ENCODE measurements around the gene ANKRD6.

DNA sequence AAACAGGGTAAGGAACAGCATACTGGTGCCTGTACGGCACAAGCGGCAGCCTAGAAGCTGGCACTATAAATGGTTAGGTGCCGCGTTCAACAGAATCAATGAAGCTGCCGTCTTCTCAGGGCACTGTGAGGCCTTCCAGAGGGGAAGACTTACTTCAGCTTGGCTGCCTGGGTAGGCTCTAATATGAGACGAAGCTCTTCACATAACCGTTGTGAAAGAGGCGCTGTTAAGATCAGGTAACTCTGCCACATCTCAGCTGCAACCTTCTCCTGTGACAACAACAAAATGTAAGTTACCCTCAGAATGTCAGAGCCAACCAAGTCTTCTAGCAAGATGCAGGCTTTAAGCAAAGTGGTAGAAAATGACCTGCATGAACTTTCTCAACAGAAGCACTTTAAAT, 217.6 kb downstream of the ANKRD6 start:
- TF ChIP-seq, protein P1, sequence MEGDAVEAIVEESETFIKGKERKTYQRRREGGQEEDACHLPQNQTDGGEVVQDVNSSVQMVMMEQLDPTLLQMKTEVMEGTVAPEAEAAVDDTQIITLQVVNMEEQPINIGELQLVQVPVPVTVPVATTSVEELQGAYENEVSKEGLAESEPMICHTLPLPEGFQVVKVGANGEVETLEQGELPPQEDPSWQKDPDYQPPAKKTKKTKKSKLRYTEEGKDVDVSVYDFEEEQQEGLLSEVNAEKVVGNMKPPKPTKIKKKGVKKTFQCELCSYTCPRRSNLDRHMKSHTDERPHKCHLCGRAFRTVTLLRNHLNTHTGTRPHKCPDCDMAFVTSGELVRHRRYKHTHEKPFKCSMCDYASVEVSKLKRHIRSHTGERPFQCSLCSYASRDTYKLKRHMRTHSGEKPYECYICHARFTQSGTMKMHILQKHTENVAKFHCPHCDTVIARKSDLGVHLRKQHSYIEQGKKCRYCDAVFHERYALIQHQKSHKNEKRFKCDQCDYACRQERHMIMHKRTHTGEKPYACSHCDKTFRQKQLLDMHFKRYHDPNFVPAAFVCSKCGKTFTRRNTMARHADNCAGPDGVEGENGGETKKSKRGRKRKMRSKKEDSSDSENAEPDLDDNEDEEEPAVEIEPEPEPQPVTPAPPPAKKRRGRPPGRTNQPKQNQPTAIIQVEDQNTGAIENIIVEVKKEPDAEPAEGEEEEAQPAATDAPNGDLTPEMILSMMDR (IDR thresholded peaks at IDR 0.05; ENCODE audit: poor library complexity), result no peak
- TF ChIP-seq EZH2 (IDR thresholded peaks at IDR 0.05; ENCODE audit: borderline replicate concordance) (no peak), EZH2phosphoT487 (IDR thresholded peaks at IDR 0.05; ENCODE audit: low read depth, severe bottlenecking, unreplicated experiment) (no peak)
